Measurements from ENCODE around the gene ADCY5.

ADCY5 gene

DNA sequence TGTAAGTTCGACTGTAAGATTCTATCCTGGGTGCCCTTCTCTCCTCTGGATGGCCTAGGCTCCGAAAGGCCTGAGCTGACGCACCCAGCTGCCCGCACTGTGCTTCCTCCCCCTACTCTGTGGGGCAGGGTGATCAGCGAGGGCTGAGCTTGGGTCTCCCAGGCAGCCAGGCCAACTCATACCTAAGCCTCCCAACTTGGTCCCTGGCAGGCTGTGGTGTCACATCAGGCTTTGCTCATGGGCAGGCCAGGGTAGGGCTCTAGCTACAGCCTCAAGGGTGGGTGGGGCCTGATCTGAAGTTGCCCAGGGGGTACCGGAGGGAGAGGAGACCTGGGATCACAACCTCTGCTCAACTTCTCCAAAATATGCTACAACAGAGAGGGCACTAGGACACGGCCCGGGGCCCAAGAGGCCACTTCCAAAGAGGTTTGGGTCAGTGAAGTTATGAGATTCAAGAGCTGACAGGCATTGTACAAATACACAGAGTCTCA lies 123.1 kb downstream of the ADCY5 start:
- DNase-seq (ENCODE audit: low spot score), result no peak

DNA sequence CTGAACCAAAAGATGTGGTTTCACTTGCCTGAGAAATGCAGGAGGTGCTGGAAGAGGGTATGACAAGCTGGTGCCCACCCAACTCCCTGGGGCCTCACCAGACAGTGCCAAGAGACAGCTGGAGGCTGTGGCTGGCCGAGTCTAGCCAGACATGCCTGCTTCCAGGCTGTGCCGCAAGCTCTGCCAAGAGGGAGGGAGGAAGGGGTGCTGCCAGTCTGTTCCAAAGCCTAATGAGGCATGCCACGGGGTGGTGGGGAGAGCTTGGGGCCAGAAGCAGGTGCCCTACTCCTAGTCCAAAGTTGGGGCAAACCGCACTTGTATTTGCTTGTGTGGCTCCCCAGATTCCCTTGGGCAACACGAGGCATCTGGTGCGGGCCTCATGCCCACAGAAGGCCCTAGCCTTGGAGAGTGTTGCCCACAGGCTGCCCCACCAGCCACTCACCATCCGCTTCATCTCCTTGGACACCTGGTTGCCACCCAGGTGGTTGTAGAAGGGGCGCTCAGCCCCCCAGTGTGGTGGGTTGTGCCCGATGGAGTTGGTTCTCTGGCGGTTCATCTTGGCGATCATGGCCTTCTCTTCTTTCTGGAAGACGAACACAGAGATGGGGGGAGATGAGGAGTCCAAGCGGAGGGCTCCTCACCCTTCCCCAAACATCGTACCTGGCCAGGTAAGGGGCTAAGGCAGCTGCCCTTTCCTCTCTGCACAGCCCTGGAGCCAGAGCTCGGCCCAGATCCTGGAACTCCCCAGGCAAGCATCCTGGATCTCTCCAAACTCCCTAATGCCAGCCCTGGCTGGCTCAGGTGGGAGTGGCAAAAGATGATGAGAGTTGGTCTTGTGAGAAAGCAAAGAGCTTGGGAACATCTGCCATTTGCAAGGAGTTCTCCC lies 123.8 kb downstream of the ADCY5 start:
- DNase-seq (ENCODE audit: low spot score), result no peak

DNA sequence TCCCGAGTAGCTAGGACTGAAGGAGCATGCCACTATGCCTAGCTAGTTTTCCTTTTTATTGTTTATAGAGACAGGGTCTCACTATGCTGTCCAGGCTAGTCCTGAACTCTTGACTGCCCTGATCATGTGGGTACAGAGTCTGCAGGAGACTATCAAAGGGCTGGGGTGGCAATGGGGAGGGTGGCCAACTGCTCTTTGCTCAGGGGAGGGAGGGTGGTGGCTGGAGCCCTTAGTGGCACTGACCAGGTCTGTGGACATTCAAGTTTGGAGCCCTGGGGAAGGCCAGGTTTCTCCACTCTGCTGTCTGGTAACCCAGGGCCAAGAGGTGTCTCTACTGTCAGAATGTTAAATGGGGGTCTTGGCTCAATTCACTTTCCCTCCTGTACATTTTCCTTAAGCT lies 125.1 kb downstream of the ADCY5 start:
- DNase-seq (ENCODE audit: low spot score), result no peak

DNA sequence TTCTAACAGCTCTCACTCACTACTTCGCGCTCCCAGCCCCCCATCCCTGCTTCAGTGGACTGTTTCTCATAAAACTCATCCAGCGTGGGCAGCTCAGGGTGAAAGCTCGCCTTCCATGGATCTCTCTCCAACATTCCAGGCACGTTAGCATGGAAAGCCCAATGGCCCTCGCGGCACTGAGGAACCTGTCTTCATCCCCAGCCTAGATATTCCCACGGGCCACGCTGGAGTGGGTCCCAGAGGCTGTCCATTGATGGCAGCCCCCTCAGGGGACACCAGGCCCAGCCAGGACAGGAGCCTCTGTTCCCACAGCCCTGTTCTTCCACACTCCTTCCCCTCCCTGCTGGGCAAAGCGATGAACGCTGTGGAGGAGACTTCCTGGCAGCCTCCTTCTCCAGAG lies 126.0 kb downstream of the ADCY5 start:
- DNase-seq (ENCODE audit: low spot score), result no peak

DNA sequence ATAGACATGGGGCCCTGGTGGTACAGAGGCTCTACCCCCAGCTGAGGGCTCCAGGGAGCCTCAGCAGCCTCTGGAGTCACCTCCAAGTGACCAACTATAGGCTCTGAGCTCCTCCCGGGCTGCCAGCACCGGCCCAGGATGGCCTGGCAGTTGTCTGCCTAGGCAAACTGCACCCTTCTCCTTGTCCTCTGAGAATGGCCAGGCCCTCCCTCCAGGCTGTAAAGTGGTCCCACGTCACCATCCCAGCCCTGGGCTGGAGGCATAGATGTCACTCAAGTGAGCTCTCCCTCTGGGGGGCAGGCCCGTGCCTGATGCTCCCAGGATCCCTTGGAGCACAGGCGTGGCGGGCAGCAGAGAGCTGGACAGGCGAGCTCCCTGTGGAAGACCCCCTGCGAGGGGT lies 127.1 kb downstream of the ADCY5 start:
- no peak for DNase-seq (ENCODE audit: low spot score)

GRCh38 chr3:123320221-123320620 lies 128.7 kb downstream of the ADCY5 start:
- DNase-seq (ENCODE audit: low spot score), result no peak

DNA sequence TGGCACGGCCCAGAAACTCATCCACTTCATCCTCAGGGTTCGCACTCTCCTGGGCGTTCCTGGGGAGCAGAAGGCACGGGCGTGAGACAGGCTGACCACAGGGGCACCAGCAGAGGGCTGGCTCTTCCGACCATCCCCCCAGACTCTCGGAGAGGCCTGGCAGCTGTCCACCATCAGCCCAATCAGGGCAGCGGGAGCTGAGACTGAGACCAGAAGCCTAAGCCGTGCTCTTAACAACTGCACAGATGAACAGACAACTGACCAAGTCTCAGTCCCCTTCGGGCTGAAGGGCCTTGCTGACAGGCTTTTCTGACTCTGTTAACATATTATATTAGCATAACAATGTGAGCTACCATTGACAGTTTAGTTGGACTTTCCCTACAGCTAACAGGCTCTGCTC lies 129.1 kb downstream of the ADCY5 start:
- DNase-seq (ENCODE audit: low spot score), result no peak

- no peak for DNase-seq (ENCODE audit: low spot score)
These were observed 130.5 kb downstream of the ADCY5 start for GRCh38 chr3:123318374-123318773.

DNA sequence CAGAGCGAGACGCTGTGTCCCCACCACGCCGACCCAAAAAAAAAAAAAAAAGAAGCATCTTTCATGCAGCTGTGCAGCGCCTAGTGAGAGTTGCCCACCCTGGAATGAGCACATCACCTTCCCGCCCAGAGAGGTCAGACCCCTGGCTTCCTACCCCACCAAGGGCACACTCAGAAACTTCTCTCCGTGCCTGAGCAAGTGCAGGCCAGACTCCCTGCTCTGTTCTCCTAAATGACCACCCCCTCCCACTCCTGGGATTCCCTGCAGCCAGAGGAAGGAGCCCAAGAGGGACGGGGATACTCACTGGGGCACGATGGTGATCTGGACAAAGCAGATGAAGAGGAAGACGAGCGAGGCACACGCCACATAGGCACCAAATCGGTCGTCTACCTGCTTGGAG lies 131.2 kb downstream of the ADCY5 start:
- no peak for DNase-seq (ENCODE audit: low spot score)

GRCh38 chr3:123315271-123315595 lies 133.7 kb downstream of the ADCY5 start:
- no peak for DNase-seq (ENCODE audit: low spot score)

- DNase-seq (ENCODE audit: low spot score), result no peak
These were observed 134.3 kb downstream of the ADCY5 start for GRCh38 chr3:123314359-123315270.

- no peak for DNase-seq (ENCODE audit: low spot score)
These were observed 135.0 kb downstream of the ADCY5 start for GRCh38 chr3:123313889-123314288.

DNA sequence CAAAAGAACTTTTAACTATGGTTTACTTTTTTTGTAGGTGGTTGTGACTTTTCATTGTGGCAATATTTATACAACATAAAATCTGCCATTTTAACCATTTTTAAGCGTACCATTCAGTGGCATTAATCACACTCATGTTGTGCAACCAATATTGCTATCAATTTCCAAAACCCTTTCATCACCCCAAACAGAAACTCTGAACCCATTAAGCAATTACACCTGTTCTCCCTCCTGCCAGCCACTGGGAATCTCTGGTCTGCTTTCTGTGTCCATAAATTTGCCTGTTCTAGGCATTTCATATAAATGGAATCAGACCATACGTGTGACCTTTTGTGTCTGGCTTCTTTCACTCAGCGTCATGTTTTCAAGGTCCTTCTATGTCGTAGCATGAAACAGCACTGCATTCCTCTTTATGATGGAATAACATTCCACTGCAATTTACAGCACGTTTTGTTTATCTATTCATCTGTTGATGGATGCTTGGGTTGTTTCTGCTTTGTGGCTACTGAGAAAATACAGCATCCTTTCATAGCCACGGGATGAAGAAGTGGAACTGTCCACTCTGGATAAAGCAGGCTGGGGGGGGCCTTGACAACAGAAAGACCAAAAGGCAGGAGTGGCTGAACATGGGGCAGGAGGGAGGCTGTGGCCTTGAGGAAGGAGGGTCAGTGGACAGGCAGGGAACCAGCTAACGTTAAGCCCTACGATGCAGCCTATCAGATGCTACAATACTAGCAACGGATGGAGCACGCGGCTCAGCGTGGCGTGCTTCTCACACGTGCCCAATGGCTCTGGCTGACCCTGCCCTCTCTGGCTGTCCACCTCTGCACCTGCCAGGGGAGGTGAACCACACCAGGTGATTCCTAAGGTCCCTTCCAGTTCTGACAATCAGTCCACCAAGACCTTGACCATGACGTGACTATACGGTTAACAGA lies 136.3 kb downstream of the ADCY5 start:
- no peak for DNase-seq (ENCODE audit: low spot score)

- DNase-seq (ENCODE audit: low spot score), result no peak
These were observed 137.7 kb downstream of the ADCY5 start for GRCh38 chr3:123311201-123311600.

DNA sequence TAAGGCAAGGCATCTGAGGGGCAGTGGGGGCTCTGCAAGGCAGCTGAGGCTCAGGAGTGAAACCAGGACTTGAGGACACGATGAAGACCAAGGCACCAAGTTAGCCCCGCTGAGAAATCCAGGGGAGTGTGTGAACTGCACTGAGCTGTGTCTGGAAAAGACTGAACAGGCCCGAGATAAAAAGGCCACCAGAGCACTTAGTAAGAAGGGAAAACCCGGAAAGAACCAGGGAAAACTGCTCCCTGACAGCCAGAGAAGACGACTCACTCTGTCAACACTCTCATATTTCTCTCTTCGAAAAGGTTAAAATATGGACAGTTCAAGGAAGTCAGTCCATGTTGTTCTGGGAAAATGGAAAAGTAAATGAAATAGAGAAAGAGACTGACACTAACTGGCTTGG lies 138.1 kb downstream of the ADCY5 start:
- no peak for DNase-seq (ENCODE audit: low spot score)

GRCh38 chr3:123310186-123310585 lies 138.7 kb downstream of the ADCY5 start:
- DNase-seq (ENCODE audit: low spot score), result no peak

DNA sequence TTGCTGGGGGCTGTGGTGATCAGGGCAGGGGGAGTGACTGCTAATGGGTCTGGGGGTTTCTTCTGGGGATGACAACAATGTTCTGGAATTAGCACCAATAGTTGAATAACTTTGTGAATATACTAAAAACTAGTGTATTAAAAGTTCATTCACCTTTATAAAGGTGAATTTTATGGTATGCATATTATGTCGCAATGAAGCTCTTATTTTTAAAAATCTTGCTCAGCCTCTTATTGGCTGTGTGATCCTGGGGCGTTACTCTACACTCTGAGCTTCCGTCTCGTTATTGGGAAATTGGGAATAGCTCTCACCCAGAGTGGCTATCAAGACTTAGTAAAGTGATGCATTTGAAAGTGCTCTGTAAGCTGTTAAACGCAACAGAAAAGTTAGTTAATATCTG lies 141.8 kb downstream of the ADCY5 start:
- no peak for DNase-seq (ENCODE audit: low spot score)

DNA sequence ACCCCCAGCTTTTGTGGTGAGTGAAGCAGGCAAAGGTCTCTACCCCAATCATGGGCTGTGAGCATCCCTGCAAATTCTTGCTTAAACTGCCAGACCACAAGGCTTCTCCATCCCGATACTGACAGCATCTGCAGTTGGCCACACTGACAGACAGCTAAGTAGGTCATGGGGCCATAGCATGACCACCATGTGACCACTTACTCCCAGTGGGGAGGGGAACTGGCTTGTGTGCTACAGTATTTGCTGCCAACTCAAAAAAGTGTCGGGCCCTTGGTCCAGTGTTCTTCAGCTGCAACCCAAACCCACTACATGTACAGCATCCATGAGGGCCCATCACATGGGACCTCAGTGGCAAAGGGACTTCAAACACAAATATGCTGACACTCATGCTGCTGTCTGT lies 143.7 kb downstream of the ADCY5 start:
- no peak for DNase-seq (ENCODE audit: low spot score)

- no peak for DNase-seq (ENCODE audit: low spot score)
These were observed 144.8 kb downstream of the ADCY5 start for GRCh38 chr3:123303976-123304560.

- no peak for DNase-seq (ENCODE audit: low spot score)
These were observed 145.9 kb downstream of the ADCY5 start for GRCh38 chr3:123302961-123303360.

DNA sequence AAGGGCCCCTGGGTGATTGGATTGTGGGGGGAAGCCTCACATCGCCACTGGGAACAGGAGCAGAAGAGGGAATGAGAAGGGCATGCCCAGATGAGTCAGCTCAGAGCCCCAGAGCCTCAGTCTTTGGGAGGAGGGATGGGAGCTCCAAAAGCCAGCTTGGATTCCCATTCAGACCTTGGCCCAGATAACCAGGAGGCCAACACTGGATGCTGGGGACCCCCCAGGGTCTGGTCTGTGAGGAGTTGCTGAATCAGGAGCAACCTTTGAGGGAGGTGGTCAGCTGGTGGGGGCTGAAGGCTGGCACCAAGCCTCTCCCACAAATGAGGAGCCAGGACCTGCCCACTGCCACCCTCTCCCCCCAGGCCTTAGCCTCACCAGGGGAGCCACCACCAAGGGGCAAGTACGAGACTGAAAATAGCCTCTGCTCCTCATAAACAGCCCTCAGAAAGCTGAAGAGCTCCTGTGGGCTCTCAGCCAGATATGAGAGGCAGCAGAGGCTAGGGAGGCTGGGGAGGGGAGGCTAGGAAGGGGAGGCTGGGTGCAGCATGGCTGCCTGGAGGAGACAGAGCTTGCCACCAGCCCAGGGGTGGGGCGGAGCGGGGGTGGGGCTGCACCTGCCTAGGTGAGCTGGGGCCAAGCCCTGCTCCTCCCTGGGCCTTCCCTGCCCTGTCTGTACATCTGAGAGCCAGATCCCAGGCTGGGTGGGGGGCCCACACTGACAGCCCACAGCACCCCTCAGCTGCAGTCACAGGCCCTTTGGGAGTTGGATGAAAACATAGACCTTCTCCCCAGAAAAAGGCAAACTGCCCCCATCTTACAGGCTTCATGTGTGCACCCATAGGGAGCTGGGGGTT lies 147.3 kb downstream of the ADCY5 start:
- no peak for DNase-seq (ENCODE audit: low spot score)
